ENCODE measurements around the gene CALR.

CALR gene

DNA sequence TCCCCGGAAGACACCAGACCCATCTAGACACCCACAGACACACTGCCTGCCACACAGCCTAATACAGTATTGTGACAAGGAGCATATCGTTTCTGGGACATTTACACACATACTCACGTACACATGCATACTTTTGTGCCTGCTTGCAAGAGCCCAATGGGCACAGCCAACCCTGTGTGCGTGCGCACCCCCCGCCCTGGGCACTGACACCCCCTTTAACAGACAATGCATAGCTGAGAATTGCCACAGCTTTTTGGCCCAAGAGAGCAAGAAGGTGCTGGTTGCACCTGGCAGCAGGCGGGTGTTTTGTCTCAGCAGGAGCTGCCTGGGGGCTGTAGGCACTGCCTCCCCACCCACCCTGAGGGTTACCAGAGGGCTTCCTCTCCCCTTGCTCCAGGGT, 55.2 kb downstream of the CALR start:
- H3K4me3 ChIP-seq (ENCODE audit: low read depth, low read length) = no peak overlapping the region
- POLR2A ChIA-PET = no interaction called here

More for the DNA sequence above, 55.2 kb downstream of the CALR start:
- Histone ChIP-seq H3K36me3 (ENCODE audit: control insufficient read depth in 2 of 2, insufficient read depth in 1 of 2, low read length in 2 of 2) (peaks cover 0 to 2% of the 10 kb centered on the region in 2 experiments; a peak in 1 of 3 replicates), H3K4me1 (ENCODE audit: control insufficient read depth, insufficient read depth, low read length) (no peaks in the 10 kb centered on the region), H3K27ac (ENCODE audit: extremely low read depth, low read depth, low read length) (no peak overlapping the region), H3K9me3 (ENCODE audit: control insufficient read depth, insufficient read depth, low read depth, low read length) (no peaks in the 10 kb centered on the region)
- CTCF ChIA-PET = interaction anchor here (1.1 to 1.6 kb wide), 4 partner anchors 8 to 101 kb away, joined by 3 to 9 read pairs (median 4); no protein-coding TSS in a partner anchor
- TF ChIP-seq ZNF391 (tag by site-specific recombination; IDR thresholded peaks at IDR 0.05; ENCODE audit: borderline replicate concordance, low read depth) = no peak
